CD4-positive, alpha-beta T cell treated with Interferon alpha-2 for 1 hour (primary cell): ENCODE data around the gene CRHR2.

ENCODE experiments used
- DNase-seq, 2 donors: peaks; one replicate each; pipeline ENCODE4 v3.0.0-alpha.2; 2020 to 2022

CRHR2 gene

DNA sequence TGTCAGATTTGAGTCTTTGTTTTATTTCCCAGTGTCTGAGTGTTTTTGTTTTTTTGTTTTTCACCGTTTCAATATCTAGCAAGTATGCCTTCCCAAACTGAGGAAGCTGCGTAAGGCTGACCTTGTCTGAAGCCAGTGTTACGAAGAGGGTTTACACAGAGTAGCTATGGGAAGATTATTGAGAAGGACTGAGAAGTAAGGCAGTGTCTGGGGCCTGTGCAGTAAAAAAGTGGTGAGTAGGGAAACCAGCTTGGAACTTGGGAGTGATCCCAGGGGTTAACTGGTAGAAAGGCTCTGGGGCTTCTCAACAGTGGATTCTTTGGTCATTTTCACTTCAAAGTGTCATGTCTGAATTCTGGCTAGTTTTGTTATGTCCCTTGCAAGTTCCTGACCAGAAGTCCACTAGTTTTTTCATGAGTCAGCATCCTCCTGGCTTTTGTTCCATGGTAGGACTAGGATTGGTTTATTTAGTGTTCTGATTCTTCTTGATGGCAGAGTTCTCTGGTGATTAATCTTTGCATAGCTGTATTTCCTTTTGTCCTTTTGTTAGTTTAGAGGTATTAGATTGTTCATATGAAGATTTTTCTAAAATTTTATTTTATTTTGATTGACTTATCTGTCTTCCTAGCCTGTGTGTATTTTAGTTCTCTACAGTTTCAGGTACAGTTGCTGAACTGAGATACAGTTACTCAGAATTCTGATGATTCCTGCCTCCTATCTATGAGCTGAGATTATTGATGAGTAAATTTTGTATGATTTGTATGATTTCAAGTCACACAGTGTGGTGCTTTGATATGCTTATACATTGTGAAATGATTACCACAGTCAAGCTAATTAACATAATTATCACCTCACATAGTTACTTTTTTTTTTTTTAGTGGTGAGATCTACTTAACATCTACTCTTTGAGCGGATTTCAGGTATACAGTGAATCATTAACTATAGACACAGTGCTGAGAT, 68.6 kb downstream of the CRHR2 start:
- DNase-seq, result no peak

DNA sequence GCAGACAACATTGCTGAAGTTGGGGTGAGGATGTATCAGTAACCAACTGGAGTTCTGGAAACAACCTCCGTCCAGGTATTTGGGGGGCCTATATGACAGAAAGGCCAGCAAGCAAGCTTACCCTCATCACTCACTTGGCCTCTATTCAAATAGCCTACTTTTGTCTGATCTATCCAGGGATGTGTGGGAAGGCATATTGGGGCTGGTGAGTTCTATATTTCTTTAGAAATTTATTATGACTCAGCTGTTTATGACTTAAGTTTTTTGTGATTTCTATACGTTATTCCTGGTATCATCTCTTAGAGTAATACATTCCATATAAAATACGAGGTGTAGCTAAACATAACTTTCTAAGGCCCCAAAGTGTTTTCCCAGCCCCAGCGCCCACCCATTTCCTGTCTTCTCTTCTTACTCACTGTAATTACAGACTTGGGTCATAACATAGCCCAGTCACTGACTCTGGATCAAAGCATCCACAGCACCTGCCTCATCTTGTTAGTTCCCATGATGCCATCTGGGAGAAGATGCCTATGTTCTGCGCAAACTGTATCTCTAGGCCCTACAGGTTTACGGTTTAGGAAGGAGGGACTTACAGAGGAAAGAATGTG, 69.5 kb downstream of the CRHR2 start:
- no peak for DNase-seq

DNA sequence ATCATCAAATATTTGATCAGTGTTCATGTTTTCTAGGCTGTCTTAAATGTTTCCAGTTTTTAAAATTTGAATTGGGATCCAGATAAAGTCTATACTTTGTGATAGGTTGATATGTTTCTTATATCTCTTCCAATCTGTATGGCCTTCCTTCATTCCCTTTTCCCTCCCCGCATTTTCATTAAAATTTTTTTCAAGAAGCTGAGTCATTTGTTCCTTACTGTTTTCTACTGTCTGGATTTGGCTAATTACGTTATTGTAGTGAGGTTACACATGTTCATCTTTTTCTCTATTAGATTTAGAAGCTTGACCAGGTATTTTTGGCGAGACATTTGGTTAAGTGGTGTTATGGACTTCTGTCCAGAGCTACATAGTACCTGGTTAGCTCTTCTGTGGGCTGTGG, 76.4 kb downstream of the CRHR2 start:
- DNase-seq, result no peak

DNA sequence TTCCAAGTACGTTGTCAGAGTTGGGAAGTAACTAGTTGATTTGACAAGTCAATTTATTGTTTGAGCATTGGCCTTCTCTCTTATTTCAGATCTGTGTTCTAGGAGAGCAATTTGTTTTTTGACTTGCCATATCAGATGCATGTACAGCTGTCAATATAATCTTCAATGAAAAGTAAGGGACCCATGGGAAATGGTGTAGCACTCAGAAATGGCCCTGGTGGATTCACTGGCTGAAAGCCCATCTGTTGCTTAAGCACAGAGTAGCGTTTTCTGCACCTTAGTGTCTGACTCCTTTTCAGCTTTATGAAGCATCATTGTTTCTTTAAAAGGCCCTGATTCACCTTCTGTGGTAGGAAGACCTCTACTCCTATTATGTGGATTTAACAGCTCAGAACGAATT, 77.4 kb downstream of the CRHR2 start:
- DNase-seq, result no peak
